OCI-LY1 (cell line): ENCODE data around the gene SPECC1L.

Source experiments
- EZH2 ChIP-seq: fragments of 200-600 bp; sonication (generic), shearing (Covaris generic); IDR thresholded peaks from 2 replicates; pipeline ENCODE4 v1.8.0; 2017; ENCODE audit warnings: borderline replicate concordance, mixed run types, mild to moderate bottlenecking, antibody characterized with exemption, low read length, moderate library complexity, mixed read lengths
- TF ChIP-seq, protein P1 (sequence below): fragments of 200-600 bp; sonication (generic), shearing (Covaris generic); IDR thresholded peaks from 2 replicates; pipeline ENCODE4 v1.5.1; 2017; ENCODE audit warnings: mild to moderate bottlenecking, antibody characterized with exemption, low read length, moderate library complexity, mixed read lengths

DNA sequence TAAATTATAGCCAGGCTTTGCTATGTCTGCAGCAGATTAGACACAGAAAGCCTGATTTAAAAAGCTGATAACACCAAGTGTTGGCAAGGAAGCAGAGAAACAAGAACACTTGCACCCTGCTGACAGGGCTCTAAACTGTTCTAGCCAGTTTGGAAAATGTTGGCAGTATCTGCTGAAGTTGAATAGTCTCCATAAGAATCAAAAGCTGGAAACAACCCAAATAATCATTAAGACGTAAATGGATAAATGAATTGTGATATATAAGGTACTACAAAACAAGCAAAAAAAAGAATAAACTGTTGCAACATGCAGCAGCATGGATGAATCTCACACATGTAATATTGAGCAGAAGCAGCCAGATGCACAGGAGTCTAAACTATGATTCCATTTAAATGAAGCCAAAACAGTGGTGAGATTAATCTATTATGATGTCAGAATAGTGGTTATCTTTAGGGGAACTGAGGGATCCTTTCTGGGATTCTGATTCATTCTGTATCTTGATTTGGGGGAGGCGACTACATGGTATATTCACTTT, 116.4 kb downstream of the SPECC1L start:
- TF ChIP-seq, protein P1, sequence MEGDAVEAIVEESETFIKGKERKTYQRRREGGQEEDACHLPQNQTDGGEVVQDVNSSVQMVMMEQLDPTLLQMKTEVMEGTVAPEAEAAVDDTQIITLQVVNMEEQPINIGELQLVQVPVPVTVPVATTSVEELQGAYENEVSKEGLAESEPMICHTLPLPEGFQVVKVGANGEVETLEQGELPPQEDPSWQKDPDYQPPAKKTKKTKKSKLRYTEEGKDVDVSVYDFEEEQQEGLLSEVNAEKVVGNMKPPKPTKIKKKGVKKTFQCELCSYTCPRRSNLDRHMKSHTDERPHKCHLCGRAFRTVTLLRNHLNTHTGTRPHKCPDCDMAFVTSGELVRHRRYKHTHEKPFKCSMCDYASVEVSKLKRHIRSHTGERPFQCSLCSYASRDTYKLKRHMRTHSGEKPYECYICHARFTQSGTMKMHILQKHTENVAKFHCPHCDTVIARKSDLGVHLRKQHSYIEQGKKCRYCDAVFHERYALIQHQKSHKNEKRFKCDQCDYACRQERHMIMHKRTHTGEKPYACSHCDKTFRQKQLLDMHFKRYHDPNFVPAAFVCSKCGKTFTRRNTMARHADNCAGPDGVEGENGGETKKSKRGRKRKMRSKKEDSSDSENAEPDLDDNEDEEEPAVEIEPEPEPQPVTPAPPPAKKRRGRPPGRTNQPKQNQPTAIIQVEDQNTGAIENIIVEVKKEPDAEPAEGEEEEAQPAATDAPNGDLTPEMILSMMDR: no peak
- TF ChIP-seq EZH2: no peak
